K562 (cell line): ENCODE data around the gene CCDC61. TPM values are rescaled to one million over a fixed set of nuclear protein-coding genes. Genes with fewer than 3 reads are reported as not detected.

Source experiments
- ATAC-seq: fragments of 200-7000 bp; cut with Tn5 transposase; 3 replicates; pipeline ENCODE4 v1.9.1; 2020; ENCODE audit warnings: moderate library complexity
- BruUV-seq: library from RNA; stranded (reverse); fragments of 400-500 nt; replicated peaks from 2 replicates; lab custom pipeline; 2021; lab: Mats Ljungman, UMichigan
- CTCF ChIA-PET: fragments of 300-600 bp; formaldehyde crosslinking; extraction: SDS; loops from one replicate; lab custom pipeline; 2021; ENCODE audit warnings: low intra/inter-chr PET ratio; lab: Yijun Ruan, JAX
- POLR2A ChIA-PET: fragments of 300-600, 350-650 bp; sonication (Branson Sonifier 250); formaldehyde crosslinking; extraction: SDS; loops from one replicate; lab custom pipeline; 2021; ENCODE audit warnings: antibody characterized with exemption, inconsistent platforms; lab: Yijun Ruan, JAX
- DNase-seq, 4 experiments: peaks; one replicate each; pipeline versions ENCODE4 v3.0.0 to v3.0.0-alpha.2; 2011 to 2018; ENCODE audit warnings: low spot score in 3 of 4, mixed read lengths in 3 of 4; ENCODE audit errors: extremely low read depth in 1 of 4
- FAIRE-seq: peaks from 2 replicates; lab custom pipeline; 2011; peaks lifted over from hg19 to GRCh38; lab: Jason Lieb, UNC
- H2AFZ ChIP-seq: 2 replicates; pipeline ENCODE4 v1.6.0; 2011; ENCODE audit warnings: low read depth, low read length, control low read depth, inconsistent platforms
- H3K27ac ChIP-seq: fragments of 200-600 bp; 3 replicates; pipeline ENCODE4 v1.8.0; 2011; ENCODE audit warnings: low read depth, mild to moderate bottlenecking, control low read depth, inconsistent platforms, low read length, moderate library complexity, mixed read lengths; ENCODE audit errors: extremely low read depth
- H3K27me3 ChIP-seq, 2 experiments: fragments of 300-600 bp in 1 of 2; 2 replicates in 1 of 2; 3 replicates in 1 of 2; pipeline versions ENCODE4 v1.6.0 to v1.8.0; 2011; ENCODE audit warnings: inconsistent platforms in 2 of 2, low read length in 2 of 2, mild to moderate bottlenecking in 1 of 2, mixed read lengths in 1 of 2, moderate library complexity in 1 of 2; ENCODE audit not compliant: control insufficient read depth in 2 of 2, insufficient read depth in 2 of 2
- H3K36me3 ChIP-seq: fragments of 300-600 bp; 3 replicates; pipeline ENCODE4 v1.8.0; 2011; ENCODE audit warnings: mild to moderate bottlenecking, low read length, inconsistent platforms; ENCODE audit not compliant: control insufficient read depth, insufficient read depth
- H3K4me1 ChIP-seq, 2 experiments: fragments of 200-600 bp in 1 of 2; replicated peaks in 1 of 2; 2 replicates in 1 of 2; 3 replicates in 1 of 2; pipeline versions ENCODE4 v1.5.1 to v1.8.0; 2011; ENCODE audit warnings: inconsistent platforms in 2 of 2, low read length in 2 of 2, mild to moderate bottlenecking in 1 of 2, mixed read lengths in 1 of 2, moderate library complexity in 1 of 2; ENCODE audit not compliant: control insufficient read depth in 2 of 2, insufficient read depth in 2 of 2
- H3K4me2 ChIP-seq: 2 replicates; pipeline ENCODE4 v1.6.1; 2011; ENCODE audit warnings: low read length, control low read depth, inconsistent platforms, mixed read lengths; ENCODE audit not compliant: insufficient read depth
- H3K4me3 ChIP-seq: fragments of 200-600 bp; sonication (generic), shearing (Covaris generic); 2 replicates; pipeline ENCODE4 v1.5.1; 2016; ENCODE audit warnings: control low read depth, inconsistent platforms
- H3K79me2 ChIP-seq: fragments of 200-600 bp; 3 replicates; pipeline ENCODE4 v1.8.0; 2011; ENCODE audit warnings: low read length, inconsistent platforms; ENCODE audit not compliant: control insufficient read depth, insufficient read depth
- H3K9ac ChIP-seq, 2 experiments: 2 replicates each; pipeline versions ENCODE4 v1.6.0 to v1.6.1; 2011; ENCODE audit warnings: low read depth in 2 of 2, low read length in 2 of 2, control low read depth in 1 of 2, inconsistent platforms in 1 of 2, mild to moderate bottlenecking in 1 of 2, mixed read lengths in 1 of 2; ENCODE audit not compliant: insufficient read depth in 1 of 2
- H3K9me1 ChIP-seq: one replicate; pipeline ENCODE4 v1.6.0; 2011; ENCODE audit warnings: inconsistent platforms, mild to moderate bottlenecking, low read length, moderate library complexity; ENCODE audit not compliant: control insufficient read depth, insufficient read depth
- H3K9me3 ChIP-seq: replicated peaks from 2 replicates; pipeline ENCODE4 v1.5.1; 2011; ENCODE audit warnings: low read depth, low read length, inconsistent platforms; ENCODE audit not compliant: control insufficient read depth, insufficient read depth
- H4K20me1 ChIP-seq: replicated peaks from 2 replicates; pipeline ENCODE4 v1.6.1; 2011; ENCODE audit warnings: low read length, inconsistent platforms, mixed read lengths; ENCODE audit not compliant: control insufficient read depth, insufficient read depth
- ATF4 ChIP-seq: fragments of 450-650 bp; formaldehyde crosslinking; IDR thresholded peaks from 2 replicates; pipeline ENCODE4 v1.4.0; 2022; ENCODE audit warnings: mild to moderate bottlenecking, moderate library complexity
- BACH1 ChIP-seq: fragments of 200-800 bp; sonication (Bioruptor generic); IDR thresholded peaks from 2 replicates; pipeline ENCODE4 v1.6.1; 2016; ENCODE audit warnings: missing genetic modification characterization, missing compliant biosample characterization
- LEF1 ChIP-seq: fragments of 450-650 bp; IDR thresholded peaks from 2 replicates; pipeline ENCODE4 v1.6.1; 2016; ENCODE audit warnings: mild to moderate bottlenecking
- MITF ChIP-seq: IDR thresholded peaks from 2 replicates; pipeline ENCODE4 v1.6.1; 2014; ENCODE audit warnings: antibody characterized with exemption
- NFATC3 ChIP-seq: fragments of 450-650 bp; IDR thresholded peaks from 2 replicates; pipeline ENCODE4 v1.6.1; 2017; ENCODE audit warnings: mild to moderate bottlenecking
- NRF1 ChIP-seq, 2 experiments: fragments of 450-650 bp; IDR thresholded peaks in 1 of 2; conservative IDR thresholded peaks in 1 of 2; 2 replicates each; pipeline ENCODE4 v1.6.1; 2014; ENCODE audit warnings: mild to moderate bottlenecking in 2 of 2
- RHOXF2B ChIP-seq: fragments of 250-450 bp; sonication (Bioruptor Pico); conservative IDR thresholded peaks from 2 replicates; pipeline ENCODE4 v1.5.1; 2021
- SMAD2 ChIP-seq: fragments of 150-350 bp; IDR thresholded peaks from 2 replicates; pipeline ENCODE4 v1.6.1; 2014; ENCODE audit warnings: low read depth, mild to moderate bottlenecking, low read length
- TAF7 ChIP-seq: fragments of 450-650 bp; IDR thresholded peaks from 2 replicates; pipeline ENCODE4 v1.6.1; 2016; ENCODE audit warnings: missing genetic modification characterization, missing compliant biosample characterization
- XRCC3 ChIP-seq: fragments of 450-650 bp; IDR thresholded peaks from 2 replicates; pipeline ENCODE4 v1.6.1; 2017; ENCODE audit warnings: mild to moderate bottlenecking, moderate library complexity
- ZBTB2 ChIP-seq: fragments of 450-650 bp; IDR thresholded peaks from 2 replicates; pipeline ENCODE4 v1.6.1; 2016; ENCODE audit warnings: antibody characterized with exemption
- ZNF184 ChIP-seq: sonication (generic); formaldehyde crosslinking; IDR thresholded peaks from 2 replicates; pipeline ENCODE4 v1.5.0; 2020; ENCODE audit warnings: missing genetic modification reagents
- ZNF589 ChIP-seq: fragments of 200-800 bp; sonication (Bioruptor generic); IDR thresholded peaks from 2 replicates; pipeline ENCODE4 v1.6.1; 2016; ENCODE audit warnings: low read depth, missing genetic modification characterization, missing compliant biosample characterization
- ZNF830 ChIP-seq: fragments of 250-450 bp; sonication (Bioruptor Pico); IDR thresholded peaks from 2 replicates; pipeline ENCODE4 v1.5.0; 2021; ENCODE audit warnings: mild to moderate bottlenecking
- WGBS: fragments of 100-300 bp; shearing (Covaris generic); methylation state at CpG from one replicate; pipeline ENCODE4 v1.1.6; 2016; ENCODE audit warnings: low coverage, mixed read lengths; ENCODE audit not compliant: insufficient coverage; ENCODE audit errors: missing lambda C conversion rate; 5-methylcytosine and 5-hydroxymethylcytosine counted together
- in situ Hi-C: fragments of 300-500 bp; cut with MboI; formaldehyde crosslinking; loops from 4 replicates; pipeline ENCODE4 v1.15.0; 2018; ENCODE audit warnings: inconsistent platforms, mixed read lengths
- intact Hi-C: fragments of 100-400 bp; cut with micrococcal nuclease; formaldehyde crosslinking; loops from 2 replicates; pipeline ENCODE4 v1.14.2; 2022
- polyA plus RNA-seq, 8 experiments: library from polyadenylated mRNA; depleted of rRNA in 4 of 8; stranded (reverse) in 5 of 8; unstranded in 3 of 8; fragments of >200 nt; fragmentation: Nextera tagmentation in 2 of 8; fragmentation: Illumina TruSeq in 1 of 8; extraction: Ambion mirVana in 2 of 8; extraction: Trizol in 1 of 8; gene quantifications; 2 replicates each; pipeline versions ENCODE4 v1.2.1 to v1.2.3, GENCODE V29; 2011 to 2014; ENCODE audit warnings: inconsistent platforms in 1 of 8, missing spikeins in 1 of 8
- total RNA-seq, 7 experiments: library from RNA; depleted of rRNA in 6 of 7; stranded (reverse); fragments of >200 nt in 6 of 7; fragmentation: Illumina TruSeq in 2 of 7; extraction: Trizol in 2 of 7; gene quantifications; 2 replicates each; pipeline versions ENCODE4 v1.2.1 to v1.2.3, GENCODE V29; 2011 to 2021; ENCODE audit warnings: low replicate concordance in 1 of 7

CCDC61 gene
- total and polyA plus RNA-seq, 9 of the 15 experiments (the other 6 are each of a cell fraction or from before 2014, with no cell fraction given), result 0.07 to 27.0 (median 10.3) TPM

- Histone ChIP-seq H3K27ac (no peak overlapping the region), H3K36me3 (no peaks in the 10 kb centered on the region), H3K4me2 (no peak overlapping the region), H3K4me1 (peaks cover 0 to 9% of the 10 kb centered on the region in 2 experiments; a peak in 2 of 5 replicates), H3K9me1 (no peaks in the 10 kb centered on the region), H2AFZ (no peak overlapping the region), H3K9ac (no peak overlapping the region), H3K4me3 (no peak overlapping the region), H3K27me3 (peaks cover 32 to 59% of the 10 kb centered on the region in 2 experiments), H3K79me2 (no peaks in the 10 kb centered on the region), H3K9me3 (no peaks in the 10 kb centered on the region), H4K20me1 (peaks cover 13% of the 10 kb centered on the region)
- FAIRE-seq, result no peak
- CTCF ChIA-PET, result no interaction called here
- in situ Hi-C loops, result no loop called here
- TF ChIP-seq XRCC3, result no peak
- TF ChIP-seq NFATC3, result no peak
- no peak for TF ChIP-seq RHOXF2B
- TF ChIP-seq BACH1 (tag), result no peak
- POLR2A ChIA-PET, result interaction anchor here (0.7 kb wide), 1 partner anchor 27 kb away, joined by 3 read pairs; the partner anchor contains the start of gene CCDC61
- no peak for ATAC-seq
- no peak for DNase-seq
- intact Hi-C loops, result no loop called here
- BruUV-seq, result no TSS peak
- 6% methylated on average over 9 of the region's 9 CpGs for WGBS
Measured at GRCh38 chr19:45968626-45969025, 26.6 kb upstream of the CCDC61 start.

- peaks cover 13% of the 10 kb centered on the region for H4K20me1 ChIP-seq
- no peak overlapping the region for H2AFZ ChIP-seq
- 2% methylated on average over 5 of the region's 5 CpGs for WGBS
- no peak overlapping the region for H3K9ac ChIP-seq
- FAIRE-seq (no peak), ATAC-seq (no peak), DNase-seq (no peak)
- BruUV-seq, result no TSS peak
- H3K36me3 ChIP-seq, result no peaks in the 10 kb centered on the region
- in situ Hi-C loops, result no loop called here
- peaks cover 0 to 15% of the 10 kb centered on the region in 2 experiments; a peak in 2 of 5 replicates for H3K4me1 ChIP-seq
- peaks cover 29 to 57% of the 10 kb centered on the region in 2 experiments for H3K27me3 ChIP-seq
- no peak overlapping the region for H3K4me3 ChIP-seq
- ChIA-PET CTCF (no interaction called here), POLR2A (no interaction called here)
- H3K27ac ChIP-seq, result no peak overlapping the region
- H3K9me1 ChIP-seq, result no peaks in the 10 kb centered on the region
- no peak overlapping the region for H3K4me2 ChIP-seq
- H3K79me2 ChIP-seq, result no peaks in the 10 kb centered on the region
- H3K9me3 ChIP-seq, result no peaks in the 10 kb centered on the region
- intact Hi-C loops, result no loop called here
- TF ChIP-seq SMAD2 (no peak), LEF1 (no peak), TAF7 (no peak), ZNF830 (CRISPR knock-in tag) (no peak), ATF4 (CRISPR knock-in tag) (no peak), ZBTB2 (no peak), ZNF589 (CRISPR knock-in tag) (no peak), ZNF184 (CRISPR knock-in tag) (no peak), NRF1 (conservative IDR thresholded peaks at IDR 0.05 in 1 of 2, IDR thresholded peaks at IDR 0.05 in 1 of 2) (no peak), MITF (no peak)
Measured at GRCh38 chr19:45969676-45970075, 25.6 kb upstream of the CCDC61 start.
